HCT116 (cell line): ENCODE data around the gene PAEP. TPM values are rescaled to one million over a fixed set of nuclear protein-coding genes. Genes with fewer than 3 reads are reported as not detected.

Experiments
- ATAC-seq: fragments of 200-7000 bp; cut with Tn5 transposase; 2 replicates; pipeline ENCODE4 v1.9.1; 2020; ENCODE audit warnings: mild to moderate bottlenecking, moderate library complexity
- BruUV-seq: library from RNA; stranded (reverse); fragments of 400-500 nt; replicated peaks from 2 replicates; lab custom pipeline; 2021; lab: Mats Ljungman, UMichigan
- CTCF ChIA-PET: fragments of 300-600 bp; sonication (Branson Sonifier 250); formaldehyde crosslinking; loops from one replicate; lab custom pipeline; 2021; ENCODE audit warnings: antibody characterized with exemption; lab: Charles Lee
- POLR2A ChIA-PET: fragments of 300-600, 350-600 bp; sonication (Branson Sonifier 250); formaldehyde crosslinking; loops from one replicate; lab custom pipeline; 2021; ENCODE audit warnings: antibody characterized with exemption; lab: Charles Lee
- RAD21 ChIA-PET, 2 experiments: fragments of 300-600 bp; sonication (Branson Sonifier 250); formaldehyde crosslinking; loops; one replicate each; lab custom pipeline; 2023; ENCODE audit warnings: low total read pairs in 2 of 2; ENCODE audit not compliant: uncharacterized antibody in 2 of 2, unreplicated experiment in 2 of 2, low non-redundant PET in 1 of 2; lab: Charles Lee
- DNase-seq: peaks from one replicate; pipeline ENCODE4 v3.0.0-alpha.2; 2010; ENCODE audit warnings: low read depth, low spot score
- H2AFZ ChIP-seq: fragments of 200-600 bp; shearing (Covaris generic), sonication (generic); 2 replicates; pipeline ENCODE4 v1.6.1; 2017; ENCODE audit warnings: low read depth, mixed run types, mixed read lengths, antibody characterized with exemption, low read length; ENCODE audit not compliant: poor library complexity, severe bottlenecking
- H3K27ac ChIP-seq: 2 replicates; pipeline ENCODE4 v1.5.1; 2012; ENCODE audit warnings: low read depth, low read length
- H3K27me3 ChIP-seq: fragments of 200-600 bp; sonication (generic); 2 replicates; pipeline ENCODE4 v1.6.1; 2016; ENCODE audit warnings: mixed run types, low read length, mixed read lengths; ENCODE audit not compliant: insufficient read depth
- H3K36me3 ChIP-seq, 2 experiments: fragments of 200-500 bp in 1 of 2; fragments of 200-600 bp in 1 of 2; sonication (Bioruptor generic) in 1 of 2; sonication (generic) in 1 of 2; 2 replicates each; pipeline versions ENCODE4 v1.5.1 to v1.6.1; 2014 to 2016; ENCODE audit warnings: low read length in 2 of 2, inconsistent platforms in 1 of 2, mixed read lengths in 1 of 2, mixed run types in 1 of 2; ENCODE audit not compliant: insufficient read depth in 2 of 2, control insufficient read depth in 1 of 2
- H3K4me1 ChIP-seq, 2 experiments: fragments of 200-600 bp in 1 of 2; sonication (generic) in 1 of 2; 2 replicates each; pipeline versions ENCODE4 v1.5.1 to v1.6.1; 2012 to 2017; ENCODE audit warnings: low read length in 2 of 2, inconsistent platforms in 1 of 2, mild to moderate bottlenecking in 1 of 2, mixed read lengths in 1 of 2, mixed run types in 1 of 2, moderate library complexity in 1 of 2; ENCODE audit not compliant: insufficient read depth in 2 of 2, control insufficient read depth in 1 of 2
- H3K4me2 ChIP-seq: fragments of 200-600 bp; sonication (generic); 2 replicates; pipeline ENCODE4 v1.6.1; 2017; ENCODE audit warnings: mixed run types, low read length, mixed read lengths
- H3K4me3 ChIP-seq, 2 experiments: fragments of 200-600 bp in 1 of 2; sonication (generic) in 1 of 2; replicated peaks in 1 of 2; 2 replicates each; pipeline ENCODE4 v1.5.1; 2011 to 2016; ENCODE audit warnings: low read length in 2 of 2, control low read depth in 1 of 2, low read depth in 1 of 2, mild to moderate bottlenecking in 1 of 2, mixed read lengths in 1 of 2, mixed run types in 1 of 2
- H3K79me2 ChIP-seq: fragments of 200-600 bp; sonication (generic); 2 replicates; pipeline ENCODE4 v1.6.1; 2017; ENCODE audit warnings: mild to moderate bottlenecking, mixed run types, low read length, moderate library complexity, mixed read lengths; ENCODE audit not compliant: insufficient read depth
- H3K9ac ChIP-seq: fragments of 200-600 bp; sonication (generic); 2 replicates; pipeline ENCODE4 v1.6.1; 2016; ENCODE audit warnings: low read length, mixed read lengths
- H3K9me2 ChIP-seq: fragments of 200-600 bp; sonication (generic), shearing (Covaris generic); 2 replicates; pipeline ENCODE4 v1.6.1; 2017; ENCODE audit warnings: mixed run types, mild to moderate bottlenecking, moderate library complexity; ENCODE audit not compliant: insufficient read depth
- H3K9me3 ChIP-seq, 2 experiments: fragments of 200-500 bp in 1 of 2; fragments of 200-600 bp in 1 of 2; sonication (Bioruptor generic) in 1 of 2; sonication (generic) in 1 of 2; 2 replicates each; pipeline ENCODE4 v1.6.1; 2014 to 2017; ENCODE audit warnings: low read length in 2 of 2, mixed read lengths in 2 of 2, inconsistent platforms in 1 of 2, low read depth in 1 of 2, mild to moderate bottlenecking in 1 of 2, mixed run types in 1 of 2, moderate library complexity in 1 of 2; ENCODE audit not compliant: control insufficient read depth in 1 of 2, insufficient read depth in 1 of 2
- H4K20me1 ChIP-seq: fragments of 200-600 bp; sonication (generic), shearing (Covaris generic); 2 replicates; pipeline ENCODE4 v1.6.1; 2017; ENCODE audit warnings: mixed run types, mild to moderate bottlenecking, moderate library complexity; ENCODE audit not compliant: insufficient read depth
- ATF3 ChIP-seq: IDR thresholded peaks from 2 replicates; pipeline ENCODE4 v1.6.1; 2012
- CTCF ChIP-seq, 3 experiments: fragments of 200-600 bp in 1 of 3; sonication (generic) in 1 of 3; IDR thresholded peaks in 2 of 3; conservative IDR thresholded peaks in 1 of 3; 2 replicates each; pipeline ENCODE4 v1.5.1; 2012 to 2017; ENCODE audit warnings: low read depth in 2 of 3, low read length in 2 of 3, antibody characterized with exemption in 1 of 3, borderline replicate concordance in 1 of 3, control low read depth in 1 of 3, mild to moderate bottlenecking in 1 of 3, mixed read lengths in 1 of 3, mixed run types in 1 of 3, moderate library complexity in 1 of 3; ENCODE audit not compliant: insufficient read depth in 1 of 3
- EGR1 ChIP-seq: IDR thresholded peaks from 2 replicates; pipeline ENCODE4 v1.6.1; 2012; ENCODE audit warnings: low read depth
- FOSL1 ChIP-seq: IDR thresholded peaks from 2 replicates; pipeline ENCODE4 v1.6.1; 2012; ENCODE audit warnings: low read depth
- JUND ChIP-seq: IDR thresholded peaks from 2 replicates; pipeline ENCODE4 v1.6.1; 2012
- SIN3A ChIP-seq: IDR thresholded peaks from 2 replicates; pipeline ENCODE4 v1.6.1; 2012; ENCODE audit warnings: low read depth
- SP1 ChIP-seq: IDR thresholded peaks from 2 replicates; pipeline ENCODE4 v1.6.1; 2012; ENCODE audit warnings: low read depth
- SRF ChIP-seq: IDR thresholded peaks from 2 replicates; pipeline ENCODE4 v1.6.1; 2012; ENCODE audit warnings: low read depth
- TCF7L2 ChIP-seq: IDR thresholded peaks from 2 replicates; pipeline ENCODE4 v1.7.0; 2011; ENCODE audit warnings: borderline replicate concordance, inconsistent platforms; ENCODE audit not compliant: insufficient read depth, insufficient read length; ENCODE audit errors: extremely low read depth
- YY1 ChIP-seq: IDR thresholded peaks from 2 replicates; pipeline ENCODE4 v1.6.1; 2011; ENCODE audit warnings: low read length, low read depth, moderate library complexity, mild to moderate bottlenecking; ENCODE audit not compliant: insufficient replicate concordance; ENCODE audit errors: extremely low read depth
- ZFX ChIP-seq: fragments of 450-650 bp; IDR thresholded peaks from 2 replicates; pipeline ENCODE4 v1.6.1; 2017
- intact Hi-C: fragments of 100-400 bp; cut with micrococcal nuclease; formaldehyde crosslinking; loops from 2 replicates; pipeline ENCODE4 v1.10.0; 2022
- total RNA-seq: library from RNA; stranded (reverse); gene quantifications from one replicate; pipeline ENCODE4 v1.2.1, GENCODE V29; 2021; ENCODE audit not compliant: unreplicated experiment

The PAEP gene
- total RNA-seq, 1 experiment from 2014 or later = not detected

GRCh38 chr9:135592331-135592590 lies 30.7 kb downstream of the PAEP start:
- CTCF ChIA-PET = no interaction called here
- DNase-seq (no peak), ATAC-seq (no peak)
- H3K4me2 ChIP-seq = no peak overlapping the region
- no peaks in the 10 kb centered on the region for H3K4me1 ChIP-seq
- no peaks in the 10 kb centered on the region for H3K9me3 ChIP-seq
- H3K27ac ChIP-seq = no peak overlapping the region
- H3K79me2 ChIP-seq = no peaks in the 10 kb centered on the region
- H3K9me2 ChIP-seq = no peaks in the 10 kb centered on the region
- BruUV-seq = no TSS peak
- RAD21 ChIA-PET = no interaction called here
- H3K36me3 ChIP-seq = no peaks in the 10 kb centered on the region
- no peaks in the 10 kb centered on the region for H4K20me1 ChIP-seq
- no peak overlapping the region for H2AFZ ChIP-seq
- no peak overlapping the region for H3K9ac ChIP-seq
- intact Hi-C loops = no loop called here
- TF ChIP-seq JUND = no peak
- no peak for TF ChIP-seq TCF7L2
- POLR2A ChIA-PET = no interaction called here
- H3K4me3 ChIP-seq = no peak overlapping the region
- H3K27me3 ChIP-seq = peaks cover 6% of the 10 kb centered on the region

GRCh38 chr9:135592625-135593024 lies 31.1 kb downstream of the PAEP start:
- no peak for DNase-seq
- CTCF ChIA-PET = no interaction called here
- POLR2A ChIA-PET = no interaction called here
- BruUV-seq = no TSS peak
- Histone ChIP-seq H3K9ac (no peak overlapping the region), H3K79me2 (no peaks in the 10 kb centered on the region)
- TF ChIP-seq SP1 (no peak), SRF (no peak), ZFX (no peak), YY1 (no peak), SIN3A (no peak), CTCF (IDR thresholded peaks at IDR 0.05 in 2 of 3, conservative IDR thresholded peaks at IDR 0.05 in 1 of 3; ENCODE audit: borderline replicate concordance in 1 of 3, insufficient read depth in 1 of 3, low read depth in 2 of 3, low read length in 2 of 3) (no peak), TCF7L2 (no peak), FOSL1 (no peak), ATF3 (no peak), JUND (no peak), EGR1 (no peak)
- TF ChIP-seq, all 23 proteins: peak for 0
- H3K4me1 ChIP-seq = no peaks in the 10 kb centered on the region
- H3K9me2 ChIP-seq = no peaks in the 10 kb centered on the region
- RAD21 ChIA-PET = no interaction called here
- intact Hi-C loops = no loop called here
- H4K20me1 ChIP-seq = no peaks in the 10 kb centered on the region
- H2AFZ ChIP-seq = no peak overlapping the region
- H3K9me3 ChIP-seq = no peaks in the 10 kb centered on the region
- H3K27me3 ChIP-seq = peaks cover 6% of the 10 kb centered on the region
- no peaks in the 10 kb centered on the region for H3K36me3 ChIP-seq
- no peak overlapping the region for H3K27ac ChIP-seq
- H3K4me2 ChIP-seq = no peak overlapping the region
- H3K4me3 ChIP-seq = no peak overlapping the region
- ATAC-seq = no peak
